GM12878 (cell line): ENCODE measurements around the gene SMIM9. TPM values are rescaled to one million over a fixed set of nuclear protein-coding genes. Genes with fewer than 3 reads are reported as not detected.

Source experiments
- CBFB ChIP-seq: IDR thresholded peaks from 2 replicates; pipeline ENCODE4 v1.6.1; 2016; ENCODE audit warnings: antibody characterized with exemption, low read depth
- DPF2 ChIP-seq: fragments of 450-650 bp; IDR thresholded peaks from 2 replicates; pipeline ENCODE4 v1.6.1; 2017; ENCODE audit warnings: mild to moderate bottlenecking
- HSF1 ChIP-seq: fragments of 150-350 bp; IDR thresholded peaks from 2 replicates; pipeline ENCODE4 v1.6.1; 2014; ENCODE audit warnings: mild to moderate bottlenecking, low read depth, low read length
- SMAD5 ChIP-seq: IDR thresholded peaks from 2 replicates; pipeline ENCODE4 v1.6.1; 2016; ENCODE audit warnings: antibody characterized with exemption, low read depth
- ZNF622 ChIP-seq: fragments of 450-650 bp; IDR thresholded peaks from 2 replicates; pipeline ENCODE4 v1.6.1; 2017; ENCODE audit warnings: mild to moderate bottlenecking, inconsistent platforms
- polyA plus RNA-seq, 11 experiments: library from polyadenylated mRNA; depleted of rRNA in 4 of 11; unstranded in 6 of 11; stranded (reverse) in 5 of 11; fragments of >200 nt; fragmentation: Nextera tagmentation in 4 of 11; fragmentation: Illumina TruSeq in 1 of 11; extraction: Ambion mirVana in 4 of 11; extraction: Trizol in 1 of 11; gene quantifications; 1 replicate in 1 of 11; 2 replicates in 10 of 11; pipeline versions ENCODE4 v1.2.1 to v1.2.3, GENCODE V29; 2011 to 2016; ENCODE audit warnings: inconsistent platforms in 2 of 11, missing spikeins in 2 of 11, low read depth in 1 of 11
- total RNA-seq, 4 experiments: library from RNA; depleted of rRNA in 3 of 4; stranded (reverse); fragments of >200 nt in 3 of 4; fragmentation: Illumina TruSeq in 1 of 4; extraction: Trizol in 1 of 4; gene quantifications; 2 replicates each; pipeline versions ENCODE4 v1.2.1 to v1.2.3, GENCODE V29; 2013 to 2021
- TF ChIP-seq, protein P1 (sequence below): IDR thresholded peaks from 2 replicates; pipeline ENCODE4 v1.6.1; 2012; ENCODE audit warnings: low read depth, low read length, improper control_type of control experiment
- TF ChIP-seq, protein P2 (sequence below): fragments of 450-650 bp; IDR thresholded peaks from 2 replicates; pipeline ENCODE4 v1.6.1; 2016; ENCODE audit warnings: mild to moderate bottlenecking, moderate library complexity, borderline replicate concordance
- TF ChIP-seq, protein P3 (sequence below): fragments of 450-650 bp; IDR thresholded peaks from 2 replicates; pipeline ENCODE4 v1.6.1; 2017; ENCODE audit warnings: mild to moderate bottlenecking, moderate library complexity

SMIM9 gene
- total and polyA plus RNA-seq, 10 of the 15 experiments (the other 5 are each of a cell fraction or from before 2014, with no cell fraction given) = not detected

- TF ChIP-seq, protein P1, sequence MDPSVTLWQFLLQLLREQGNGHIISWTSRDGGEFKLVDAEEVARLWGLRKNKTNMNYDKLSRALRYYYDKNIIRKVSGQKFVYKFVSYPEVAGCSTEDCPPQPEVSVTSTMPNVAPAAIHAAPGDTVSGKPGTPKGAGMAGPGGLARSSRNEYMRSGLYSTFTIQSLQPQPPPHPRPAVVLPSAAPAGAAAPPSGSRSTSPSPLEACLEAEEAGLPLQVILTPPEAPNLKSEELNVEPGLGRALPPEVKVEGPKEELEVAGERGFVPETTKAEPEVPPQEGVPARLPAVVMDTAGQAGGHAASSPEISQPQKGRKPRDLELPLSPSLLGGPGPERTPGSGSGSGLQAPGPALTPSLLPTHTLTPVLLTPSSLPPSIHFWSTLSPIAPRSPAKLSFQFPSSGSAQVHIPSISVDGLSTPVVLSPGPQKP = no peak
- TF ChIP-seq CBFB (no peak), SMAD5 (no peak), ZNF622 (no peak), HSF1 (no peak), DPF2 (no peak)
- TF ChIP-seq, protein P2, sequence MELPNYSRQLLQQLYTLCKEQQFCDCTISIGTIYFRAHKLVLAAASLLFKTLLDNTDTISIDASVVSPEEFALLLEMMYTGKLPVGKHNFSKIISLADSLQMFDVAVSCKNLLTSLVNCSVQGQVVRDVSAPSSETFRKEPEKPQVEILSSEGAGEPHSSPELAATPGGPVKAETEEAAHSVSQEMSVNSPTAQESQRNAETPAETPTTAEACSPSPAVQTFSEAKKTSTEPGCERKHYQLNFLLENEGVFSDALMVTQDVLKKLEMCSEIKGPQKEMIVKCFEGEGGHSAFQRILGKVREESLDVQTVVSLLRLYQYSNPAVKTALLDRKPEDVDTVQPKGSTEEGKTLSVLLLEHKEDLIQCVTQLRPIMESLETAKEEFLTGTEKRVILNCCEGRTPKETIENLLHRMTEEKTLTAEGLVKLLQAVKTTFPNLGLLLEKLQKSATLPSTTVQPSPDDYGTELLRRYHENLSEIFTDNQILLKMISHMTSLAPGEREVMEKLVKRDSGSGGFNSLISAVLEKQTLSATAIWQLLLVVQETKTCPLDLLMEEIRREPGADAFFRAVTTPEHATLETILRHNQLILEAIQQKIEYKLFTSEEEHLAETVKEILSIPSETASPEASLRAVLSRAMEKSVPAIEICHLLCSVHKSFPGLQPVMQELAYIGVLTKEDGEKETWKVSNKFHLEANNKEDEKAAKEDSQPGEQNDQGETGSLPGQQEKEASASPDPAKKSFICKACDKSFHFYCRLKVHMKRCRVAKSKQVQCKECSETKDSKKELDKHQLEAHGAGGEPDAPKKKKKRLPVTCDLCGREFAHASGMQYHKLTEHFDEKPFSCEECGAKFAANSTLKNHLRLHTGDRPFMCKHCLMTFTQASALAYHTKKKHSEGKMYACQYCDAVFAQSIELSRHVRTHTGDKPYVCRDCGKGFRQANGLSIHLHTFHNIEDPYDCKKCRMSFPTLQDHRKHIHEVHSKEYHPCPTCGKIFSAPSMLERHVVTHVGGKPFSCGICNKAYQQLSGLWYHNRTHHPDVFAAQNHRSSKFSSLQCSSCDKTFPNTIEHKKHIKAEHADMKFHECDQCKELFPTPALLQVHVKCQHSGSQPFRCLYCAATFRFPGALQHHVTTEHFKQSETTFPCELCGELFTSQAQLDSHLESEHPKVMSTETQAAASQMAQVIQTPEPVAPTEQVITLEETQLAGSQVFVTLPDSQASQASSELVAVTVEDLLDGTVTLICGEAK = no peak
- TF ChIP-seq, protein P3, sequence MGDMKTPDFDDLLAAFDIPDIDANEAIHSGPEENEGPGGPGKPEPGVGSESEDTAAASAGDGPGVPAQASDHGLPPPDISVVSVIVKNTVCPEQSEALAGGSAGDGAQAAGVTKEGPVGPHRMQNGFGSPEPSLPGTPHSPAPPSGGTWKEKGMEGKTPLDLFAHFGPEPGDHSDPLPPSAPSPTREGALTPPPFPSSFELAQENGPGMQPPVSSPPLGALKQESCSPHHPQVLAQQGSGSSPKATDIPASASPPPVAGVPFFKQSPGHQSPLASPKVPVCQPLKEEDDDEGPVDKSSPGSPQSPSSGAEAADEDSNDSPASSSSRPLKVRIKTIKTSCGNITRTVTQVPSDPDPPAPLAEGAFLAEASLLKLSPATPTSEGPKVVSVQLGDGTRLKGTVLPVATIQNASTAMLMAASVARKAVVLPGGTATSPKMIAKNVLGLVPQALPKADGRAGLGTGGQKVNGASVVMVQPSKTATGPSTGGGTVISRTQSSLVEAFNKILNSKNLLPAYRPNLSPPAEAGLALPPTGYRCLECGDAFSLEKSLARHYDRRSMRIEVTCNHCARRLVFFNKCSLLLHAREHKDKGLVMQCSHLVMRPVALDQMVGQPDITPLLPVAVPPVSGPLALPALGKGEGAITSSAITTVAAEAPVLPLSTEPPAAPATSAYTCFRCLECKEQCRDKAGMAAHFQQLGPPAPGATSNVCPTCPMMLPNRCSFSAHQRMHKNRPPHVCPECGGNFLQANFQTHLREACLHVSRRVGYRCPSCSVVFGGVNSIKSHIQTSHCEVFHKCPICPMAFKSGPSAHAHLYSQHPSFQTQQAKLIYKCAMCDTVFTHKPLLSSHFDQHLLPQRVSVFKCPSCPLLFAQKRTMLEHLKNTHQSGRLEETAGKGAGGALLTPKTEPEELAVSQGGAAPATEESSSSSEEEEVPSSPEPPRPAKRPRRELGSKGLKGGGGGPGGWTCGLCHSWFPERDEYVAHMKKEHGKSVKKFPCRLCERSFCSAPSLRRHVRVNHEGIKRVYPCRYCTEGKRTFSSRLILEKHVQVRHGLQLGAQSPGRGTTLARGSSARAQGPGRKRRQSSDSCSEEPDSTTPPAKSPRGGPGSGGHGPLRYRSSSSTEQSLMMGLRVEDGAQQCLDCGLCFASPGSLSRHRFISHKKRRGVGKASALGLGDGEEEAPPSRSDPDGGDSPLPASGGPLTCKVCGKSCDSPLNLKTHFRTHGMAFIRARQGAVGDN = no peak
Observed at GRCh38 chrX:154791467-154791866, 43.0 kb downstream of the SMIM9 start (continued).
